HepG2 (cell line): ENCODE measurements around the gene USE1. TPM values are rescaled to one million over a fixed set of nuclear protein-coding genes. Genes with fewer than 3 reads are reported as not detected.

ENCODE experiments used
- ATF1 ChIP-seq: IDR thresholded peaks from 2 replicates; pipeline ENCODE4 v1.6.1; 2016; ENCODE audit warnings: mild to moderate bottlenecking, control low read depth
- ATF7 ChIP-seq, 2 experiments: fragments of 450-650 bp in 1 of 2; sonication (generic) in 1 of 2; formaldehyde crosslinking in 1 of 2; IDR thresholded peaks; 2 replicates each; pipeline versions ENCODE4 v1.4.0 to v1.6.1; 2016 to 2020; ENCODE audit warnings: antibody characterized with exemption in 1 of 2, mild to moderate bottlenecking in 1 of 2, missing genetic modification reagents in 1 of 2
- ATM ChIP-seq: fragments of 450-650 bp; IDR thresholded peaks from 2 replicates; pipeline ENCODE4 v1.7.1; 2017; ENCODE audit warnings: mild to moderate bottlenecking, borderline replicate concordance
- HNF4G ChIP-seq, 2 experiments: sonication (generic) in 1 of 2; formaldehyde crosslinking in 1 of 2; IDR thresholded peaks; 2 replicates each; pipeline versions ENCODE4 v1.4.0 to v1.6.1; 2011 to 2020; ENCODE audit warnings: borderline replicate concordance in 2 of 2, low read depth in 2 of 2, mild to moderate bottlenecking in 2 of 2, low read length in 1 of 2, missing genetic modification reagents in 1 of 2, moderate library complexity in 1 of 2
- NFE2L2 ChIP-seq: fragments of 150-350 bp; IDR thresholded peaks from 2 replicates; pipeline ENCODE4 v1.6.1; 2014; ENCODE audit warnings: low read length
- NR2F2 ChIP-seq: IDR thresholded peaks from 2 replicates; pipeline ENCODE4 v1.6.1; 2012; ENCODE audit warnings: low read depth, inconsistent platforms, borderline replicate concordance
- NR3C1 ChIP-seq: sonication (generic); formaldehyde crosslinking; IDR thresholded peaks from 2 replicates; pipeline ENCODE4 v1.4.0; 2020; ENCODE audit warnings: missing genetic modification reagents
- SALL1 ChIP-seq: sonication (generic); formaldehyde crosslinking; IDR thresholded peaks from 2 replicates; pipeline ENCODE4 v1.8.0; 2022; ENCODE audit warnings: mild to moderate bottlenecking, missing genetic modification reagents
- SMC3 ChIP-seq: IDR thresholded peaks from 2 replicates; pipeline ENCODE4 v1.6.1; 2011; ENCODE audit warnings: low read length, improper control_type of control experiment
- ZFP62 ChIP-seq: sonication (generic); formaldehyde crosslinking; IDR thresholded peaks from 2 replicates; pipeline ENCODE4 v1.4.0; 2020; ENCODE audit warnings: missing genetic modification reagents
- ZFX ChIP-seq: sonication (generic); formaldehyde crosslinking; IDR thresholded peaks from 2 replicates; pipeline ENCODE4 v1.4.0; 2020; ENCODE audit warnings: mild to moderate bottlenecking, low read depth, missing genetic modification reagents, moderate library complexity
- ZNF430 ChIP-seq: sonication (generic); formaldehyde crosslinking; IDR thresholded peaks from 2 replicates; pipeline ENCODE4 v1.9.0; 2021; ENCODE audit warnings: mild to moderate bottlenecking, missing genetic modification reagents
- ZNF678 ChIP-seq: sonication (generic); formaldehyde crosslinking; IDR thresholded peaks from 2 replicates; pipeline ENCODE4 v1.4.0; 2020; ENCODE audit warnings: mild to moderate bottlenecking, missing genetic modification reagents
- ZNF761 ChIP-seq: sonication (generic); formaldehyde crosslinking; conservative IDR thresholded peaks from 2 replicates; pipeline ENCODE4 v1.4.0; 2020; ENCODE audit warnings: mild to moderate bottlenecking, missing genetic modification reagents
- polyA plus RNA-seq, 8 experiments: library from polyadenylated mRNA; depleted of rRNA in 3 of 8; stranded (reverse) in 7 of 8; unstranded in 1 of 8; fragments of >200 nt; fragmentation: Illumina TruSeq in 4 of 8; extraction: Trizol in 4 of 8; gene quantifications; 2 replicates each; pipeline versions ENCODE4 v1.2.1 to v1.2.3, GENCODE V29; 2011 to 2016; ENCODE audit warnings: low read depth in 4 of 8, missing spikeins in 1 of 8, mixed read lengths in 1 of 8; ENCODE audit not compliant: insufficient read depth in 1 of 8
- total RNA-seq, 5 experiments: library from RNA; depleted of rRNA; stranded (reverse); fragments of >200 nt; fragmentation: Illumina TruSeq; extraction: Trizol; gene quantifications; 2 replicates each; pipeline ENCODE4 v1.2.3, GENCODE V29; 2016; ENCODE audit warnings: low read depth in 1 of 5
- TF ChIP-seq, protein P1 (sequence below): sonication (generic); formaldehyde crosslinking; IDR thresholded peaks from 2 replicates; pipeline ENCODE4 v1.4.0; 2020; ENCODE audit warnings: mild to moderate bottlenecking, missing genetic modification reagents
- TF ChIP-seq, protein P2 (sequence below): sonication (generic); formaldehyde crosslinking; conservative IDR thresholded peaks from 2 replicates; pipeline ENCODE4 v1.8.1; 2023; ENCODE audit warnings: missing genetic modification reagents
- TF ChIP-seq, protein P3 (sequence below): IDR thresholded peaks from 2 replicates; pipeline ENCODE4 v1.6.1; 2016; ENCODE audit warnings: low read depth, borderline replicate concordance
- TF ChIP-seq, protein P4 (sequence below): sonication (generic); formaldehyde crosslinking; IDR thresholded peaks from 2 replicates; pipeline ENCODE4 v1.4.0; 2020; ENCODE audit warnings: missing genetic modification reagents, borderline replicate concordance
- TF ChIP-seq, protein P5 (sequence below): sonication (generic); formaldehyde crosslinking; IDR thresholded peaks from 2 replicates; pipeline ENCODE4 v1.4.0; 2020; ENCODE audit warnings: mild to moderate bottlenecking, missing genetic modification reagents
- TF ChIP-seq, protein P6 (sequence below): sonication (generic); formaldehyde crosslinking; IDR thresholded peaks from 2 replicates; pipeline ENCODE4 v1.8.1; 2023; ENCODE audit warnings: missing genetic modification reagents, mild to moderate bottlenecking, borderline replicate concordance

The USE1 gene
- total and polyA plus RNA-seq, 2 of the 13 experiments (the other 11 are each of a cell fraction or from before 2014, with no cell fraction given), result 9.9 to 17.6 TPM

DNA sequence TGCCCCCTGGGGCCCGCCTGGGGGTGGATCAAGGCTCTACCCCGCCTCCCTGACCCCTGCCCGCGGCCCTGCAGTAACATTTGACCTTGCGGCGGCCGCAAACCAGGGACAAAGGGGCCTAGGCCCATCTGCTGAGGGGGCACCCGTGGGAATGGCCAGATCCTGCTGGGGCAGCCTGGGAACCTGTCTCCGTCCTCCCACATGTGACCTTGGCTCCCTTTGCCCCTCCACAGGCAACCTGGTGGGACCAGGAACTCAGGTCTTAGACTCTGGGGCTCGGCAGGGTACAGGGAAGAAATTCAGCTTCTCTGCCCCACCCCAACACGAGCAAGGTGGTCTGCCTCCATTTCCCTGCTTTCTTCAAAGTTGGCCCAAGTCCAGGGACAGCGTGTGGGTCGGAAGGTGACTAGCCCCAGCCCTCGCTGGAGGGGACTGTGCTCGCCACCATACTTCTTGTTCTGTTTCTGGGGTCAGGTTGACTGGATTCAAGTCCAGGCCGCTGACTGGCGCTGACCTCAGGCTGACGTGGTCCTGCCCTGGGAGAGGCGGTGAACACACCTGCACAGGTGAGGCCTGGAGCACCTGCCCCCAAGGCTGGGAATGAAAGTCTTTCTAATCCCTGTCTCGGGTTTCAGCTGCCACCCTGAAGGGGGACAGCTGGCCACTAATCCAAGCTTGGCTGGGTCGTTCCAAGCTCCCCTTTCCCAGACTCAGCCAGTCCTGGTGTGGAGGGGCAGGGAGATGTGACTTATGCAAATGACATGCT, 33.0 kb downstream of the USE1 start (continued):
- TF ChIP-seq, protein P1, sequence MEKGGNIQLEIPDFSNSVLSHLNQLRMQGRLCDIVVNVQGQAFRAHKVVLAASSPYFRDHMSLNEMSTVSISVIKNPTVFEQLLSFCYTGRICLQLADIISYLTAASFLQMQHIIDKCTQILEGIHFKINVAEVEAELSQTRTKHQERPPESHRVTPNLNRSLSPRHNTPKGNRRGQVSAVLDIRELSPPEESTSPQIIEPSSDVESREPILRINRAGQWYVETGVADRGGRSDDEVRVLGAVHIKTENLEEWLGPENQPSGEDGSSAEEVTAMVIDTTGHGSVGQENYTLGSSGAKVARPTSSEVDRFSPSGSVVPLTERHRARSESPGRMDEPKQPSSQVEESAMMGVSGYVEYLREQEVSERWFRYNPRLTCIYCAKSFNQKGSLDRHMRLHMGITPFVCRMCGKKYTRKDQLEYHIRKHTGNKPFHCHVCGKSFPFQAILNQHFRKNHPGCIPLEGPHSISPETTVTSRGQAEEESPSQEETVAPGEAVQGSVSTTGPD, result 0 out of 2 replicates have a peak, but pooled peaks have one; percentile 40
- TF ChIP-seq ATF7 (IDR thresholded peaks at IDR 0.05), result no peak
- TF ChIP-seq ATF7 (CRISPR knock-in tag; IDR thresholded peaks at IDR 0.05), result peak; percentile 76
- peak; percentile 94 for TF ChIP-seq ZNF430 (CRISPR knock-in tag)
- TF ChIP-seq ATM, result no peak
- TF ChIP-seq, protein P2, sequence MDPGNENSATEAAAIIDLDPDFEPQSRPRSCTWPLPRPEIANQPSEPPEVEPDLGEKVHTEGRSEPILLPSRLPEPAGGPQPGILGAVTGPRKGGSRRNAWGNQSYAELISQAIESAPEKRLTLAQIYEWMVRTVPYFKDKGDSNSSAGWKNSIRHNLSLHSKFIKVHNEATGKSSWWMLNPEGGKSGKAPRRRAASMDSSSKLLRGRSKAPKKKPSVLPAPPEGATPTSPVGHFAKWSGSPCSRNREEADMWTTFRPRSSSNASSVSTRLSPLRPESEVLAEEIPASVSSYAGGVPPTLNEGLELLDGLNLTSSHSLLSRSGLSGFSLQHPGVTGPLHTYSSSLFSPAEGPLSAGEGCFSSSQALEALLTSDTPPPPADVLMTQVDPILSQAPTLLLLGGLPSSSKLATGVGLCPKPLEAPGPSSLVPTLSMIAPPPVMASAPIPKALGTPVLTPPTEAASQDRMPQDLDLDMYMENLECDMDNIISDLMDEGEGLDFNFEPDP, result peak; percentile 96; the same call in 1 of the 2 replicates
- peak; percentile 100 for TF ChIP-seq NR2F2
- TF ChIP-seq, protein P3, sequence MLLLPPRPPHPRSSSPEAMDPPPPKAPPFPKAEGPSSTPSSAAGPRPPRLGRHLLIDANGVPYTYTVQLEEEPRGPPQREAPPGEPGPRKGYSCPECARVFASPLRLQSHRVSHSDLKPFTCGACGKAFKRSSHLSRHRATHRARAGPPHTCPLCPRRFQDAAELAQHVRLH (CRISPR knock-in tag), result peak; percentile 66; the same call in 1 of the 2 replicates
- TF ChIP-seq NR3C1 (CRISPR knock-in tag), result no peak
- peak; percentile 88 for TF ChIP-seq ZFX (CRISPR knock-in tag)
- peak; percentile 60 for TF ChIP-seq ATF1
- no peak for TF ChIP-seq SMC3
- TF ChIP-seq, protein P4, sequence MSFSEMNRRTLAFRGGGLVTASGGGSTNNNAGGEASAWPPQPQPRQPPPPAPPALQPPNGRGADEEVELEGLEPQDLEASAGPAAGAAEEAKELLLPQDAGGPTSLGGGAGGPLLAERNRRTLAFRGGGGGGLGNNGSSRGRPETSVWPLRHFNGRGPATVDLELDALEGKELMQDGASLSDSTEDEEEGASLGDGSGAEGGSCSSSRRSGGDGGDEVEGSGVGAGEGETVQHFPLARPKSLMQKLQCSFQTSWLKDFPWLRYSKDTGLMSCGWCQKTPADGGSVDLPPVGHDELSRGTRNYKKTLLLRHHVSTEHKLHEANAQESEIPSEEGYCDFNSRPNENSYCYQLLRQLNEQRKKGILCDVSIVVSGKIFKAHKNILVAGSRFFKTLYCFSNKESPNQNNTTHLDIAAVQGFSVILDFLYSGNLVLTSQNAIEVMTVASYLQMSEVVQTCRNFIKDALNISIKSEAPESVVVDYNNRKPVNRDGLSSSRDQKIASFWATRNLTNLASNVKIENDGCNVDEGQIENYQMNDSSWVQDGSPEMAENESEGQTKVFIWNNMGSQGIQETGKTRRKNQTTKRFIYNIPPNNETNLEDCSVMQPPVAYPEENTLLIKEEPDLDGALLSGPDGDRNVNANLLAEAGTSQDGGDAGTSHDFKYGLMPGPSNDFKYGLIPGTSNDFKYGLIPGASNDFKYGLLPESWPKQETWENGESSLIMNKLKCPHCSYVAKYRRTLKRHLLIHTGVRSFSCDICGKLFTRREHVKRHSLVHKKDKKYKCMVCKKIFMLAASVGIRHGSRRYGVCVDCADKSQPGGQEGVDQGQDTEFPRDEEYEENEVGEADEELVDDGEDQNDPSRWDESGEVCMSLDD (CRISPR knock-in tag), result peak; percentile 65; the same call in 1 of the 2 replicates
- 0 out of 2 replicates have a peak, but pooled peaks have one; percentile 64 for TF ChIP-seq ZNF761 (CRISPR knock-in tag)
- peak; percentile 85 for TF ChIP-seq SALL1 (CRISPR knock-in tag)
- TF ChIP-seq NFE2L2, result no peak
- TF ChIP-seq, protein P5, sequence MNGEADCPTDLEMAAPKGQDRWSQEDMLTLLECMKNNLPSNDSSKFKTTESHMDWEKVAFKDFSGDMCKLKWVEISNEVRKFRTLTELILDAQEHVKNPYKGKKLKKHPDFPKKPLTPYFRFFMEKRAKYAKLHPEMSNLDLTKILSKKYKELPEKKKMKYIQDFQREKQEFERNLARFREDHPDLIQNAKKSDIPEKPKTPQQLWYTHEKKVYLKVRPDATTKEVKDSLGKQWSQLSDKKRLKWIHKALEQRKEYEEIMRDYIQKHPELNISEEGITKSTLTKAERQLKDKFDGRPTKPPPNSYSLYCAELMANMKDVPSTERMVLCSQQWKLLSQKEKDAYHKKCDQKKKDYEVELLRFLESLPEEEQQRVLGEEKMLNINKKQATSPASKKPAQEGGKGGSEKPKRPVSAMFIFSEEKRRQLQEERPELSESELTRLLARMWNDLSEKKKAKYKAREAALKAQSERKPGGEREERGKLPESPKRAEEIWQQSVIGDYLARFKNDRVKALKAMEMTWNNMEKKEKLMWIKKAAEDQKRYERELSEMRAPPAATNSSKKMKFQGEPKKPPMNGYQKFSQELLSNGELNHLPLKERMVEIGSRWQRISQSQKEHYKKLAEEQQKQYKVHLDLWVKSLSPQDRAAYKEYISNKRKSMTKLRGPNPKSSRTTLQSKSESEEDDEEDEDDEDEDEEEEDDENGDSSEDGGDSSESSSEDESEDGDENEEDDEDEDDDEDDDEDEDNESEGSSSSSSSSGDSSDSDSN (CRISPR knock-in tag), result peak; percentile 73
- peak; percentile 96 for TF ChIP-seq HNF4G (IDR thresholded peaks at IDR 0.05; ENCODE audit: borderline replicate concordance, low read depth, low read length)
- TF ChIP-seq HNF4G (CRISPR knock-in tag; IDR thresholded peaks at IDR 0.05; ENCODE audit: borderline replicate concordance, low read depth), result peak; percentile 94
- TF ChIP-seq ZNF678 (CRISPR knock-in tag), result peak; percentile 57; the same call in 1 of the 2 replicates
- no peak for TF ChIP-seq ZFP62 (CRISPR knock-in tag)
- TF ChIP-seq, protein P6, sequence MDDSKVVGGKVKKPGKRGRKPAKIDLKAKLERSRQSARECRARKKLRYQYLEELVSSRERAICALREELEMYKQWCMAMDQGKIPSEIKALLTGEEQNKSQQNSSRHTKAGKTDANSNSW (CRISPR knock-in tag), result no peak
